ENCODE results near the gene BMP3. TPM values are rescaled to one million over a fixed set of nuclear protein-coding genes. Genes with fewer than 3 reads are reported as not detected.
"Not testable (repeated sequence)": the region's sequence is repeated elsewhere in the genome, so short reads cannot be mapped to it uniquely, and the experiment has no call there.

BMP3 gene
- total RNA-seq, 2 donors from 2014 or later, result 0.08 to 0.52 TPM

DNA sequence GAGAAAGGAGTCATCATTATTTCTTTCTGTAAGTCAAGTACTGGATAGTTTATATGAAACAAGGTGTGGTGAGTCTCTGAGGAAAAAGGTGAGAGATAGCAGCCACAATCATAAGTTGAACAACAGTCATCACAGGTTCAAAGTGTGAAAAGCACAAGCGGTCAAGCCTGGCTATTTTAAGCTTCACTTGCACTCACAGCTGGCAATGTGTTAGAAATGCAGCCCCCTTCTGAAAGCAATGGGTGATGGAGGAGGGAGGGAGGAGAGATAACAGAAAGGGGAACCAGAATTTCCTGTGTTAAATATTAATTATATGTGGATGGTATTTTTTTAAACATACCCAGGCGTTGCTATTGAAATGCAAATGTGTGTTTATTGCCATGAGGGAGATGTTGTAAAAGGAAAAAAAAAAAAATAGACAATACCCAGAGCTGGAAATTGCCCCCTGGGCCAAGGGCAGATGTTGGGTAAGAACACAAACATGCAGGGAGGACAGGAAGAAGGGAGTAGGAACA, 26.9 kb upstream of the BMP3 start:
- TF ChIP-seq, protein P1, sequence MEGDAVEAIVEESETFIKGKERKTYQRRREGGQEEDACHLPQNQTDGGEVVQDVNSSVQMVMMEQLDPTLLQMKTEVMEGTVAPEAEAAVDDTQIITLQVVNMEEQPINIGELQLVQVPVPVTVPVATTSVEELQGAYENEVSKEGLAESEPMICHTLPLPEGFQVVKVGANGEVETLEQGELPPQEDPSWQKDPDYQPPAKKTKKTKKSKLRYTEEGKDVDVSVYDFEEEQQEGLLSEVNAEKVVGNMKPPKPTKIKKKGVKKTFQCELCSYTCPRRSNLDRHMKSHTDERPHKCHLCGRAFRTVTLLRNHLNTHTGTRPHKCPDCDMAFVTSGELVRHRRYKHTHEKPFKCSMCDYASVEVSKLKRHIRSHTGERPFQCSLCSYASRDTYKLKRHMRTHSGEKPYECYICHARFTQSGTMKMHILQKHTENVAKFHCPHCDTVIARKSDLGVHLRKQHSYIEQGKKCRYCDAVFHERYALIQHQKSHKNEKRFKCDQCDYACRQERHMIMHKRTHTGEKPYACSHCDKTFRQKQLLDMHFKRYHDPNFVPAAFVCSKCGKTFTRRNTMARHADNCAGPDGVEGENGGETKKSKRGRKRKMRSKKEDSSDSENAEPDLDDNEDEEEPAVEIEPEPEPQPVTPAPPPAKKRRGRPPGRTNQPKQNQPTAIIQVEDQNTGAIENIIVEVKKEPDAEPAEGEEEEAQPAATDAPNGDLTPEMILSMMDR (IDR thresholded peaks at IDR 0.05), result no peak
- DNase-seq (ENCODE audit: low spot score), result no peak
- H3K27ac ChIP-seq, result no peak overlapping the region
- H3K4me1 ChIP-seq, result no peaks in the 10 kb centered on the region
- no peak overlapping the region for H3K4me3 ChIP-seq
- no peaks in the 10 kb centered on the region for H3K27me3 ChIP-seq
- H3K36me3 ChIP-seq, result no peaks in the 10 kb centered on the region
- no peaks in the 10 kb centered on the region for H3K9me3 ChIP-seq

DNA sequence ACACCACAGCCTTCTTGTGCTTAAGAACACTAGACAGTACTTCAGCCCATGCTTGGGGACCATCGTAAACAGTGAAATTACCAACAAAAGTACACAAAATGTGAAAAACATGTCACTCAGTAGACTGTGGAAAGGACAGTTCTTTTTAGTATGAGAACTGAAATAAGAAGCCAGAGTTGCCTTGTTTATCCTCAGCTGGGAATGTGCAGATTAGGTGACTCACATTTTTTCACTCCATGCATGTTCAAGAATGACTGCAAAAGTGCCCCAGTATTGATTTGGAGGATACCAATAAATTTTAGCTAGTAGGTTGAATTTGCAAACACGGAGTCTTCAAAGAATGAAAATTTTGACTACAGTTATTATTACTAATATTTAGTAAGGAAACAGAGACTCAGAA, 23.1 kb upstream of the BMP3 start:
- no peaks in the 10 kb centered on the region for H3K36me3 ChIP-seq
- no peaks in the 10 kb centered on the region for H3K9me3 ChIP-seq
- DNase-seq (ENCODE audit: low spot score), result no peak
- no peak overlapping the region for H3K4me3 ChIP-seq
- TF ChIP-seq, protein P1 (IDR thresholded peaks at IDR 0.05), result no peak
- no peaks in the 10 kb centered on the region for H3K27me3 ChIP-seq
- H3K27ac ChIP-seq, result no peak overlapping the region
- no peaks in the 10 kb centered on the region for H3K4me1 ChIP-seq

DNA sequence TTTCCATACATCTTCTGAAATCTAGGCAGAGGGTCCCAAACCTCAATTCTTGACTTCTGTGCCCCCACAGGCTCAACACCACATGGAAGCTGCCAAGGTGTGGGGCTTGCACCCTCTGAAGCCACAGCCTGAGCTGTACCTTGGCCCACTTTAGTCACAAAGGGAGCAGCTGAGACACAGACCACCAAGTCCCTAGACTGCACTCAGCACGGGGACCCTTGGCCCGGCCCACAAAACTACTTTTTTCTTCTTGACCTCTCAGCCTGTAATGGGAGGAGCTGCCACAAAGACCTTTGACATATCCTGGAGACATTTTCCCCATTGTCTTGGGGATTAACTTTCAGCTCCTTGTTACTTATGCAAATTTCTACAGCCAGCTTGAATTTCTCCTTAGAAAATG, 13.9 kb upstream of the BMP3 start:
- not testable (repeated sequence) for H3K36me3 ChIP-seq; H3K27ac ChIP-seq; H3K9me3 ChIP-seq; H3K27me3 ChIP-seq; H3K4me1 ChIP-seq; H3K4me3 ChIP-seq; DNase-seq (ENCODE audit: low spot score)

DNA sequence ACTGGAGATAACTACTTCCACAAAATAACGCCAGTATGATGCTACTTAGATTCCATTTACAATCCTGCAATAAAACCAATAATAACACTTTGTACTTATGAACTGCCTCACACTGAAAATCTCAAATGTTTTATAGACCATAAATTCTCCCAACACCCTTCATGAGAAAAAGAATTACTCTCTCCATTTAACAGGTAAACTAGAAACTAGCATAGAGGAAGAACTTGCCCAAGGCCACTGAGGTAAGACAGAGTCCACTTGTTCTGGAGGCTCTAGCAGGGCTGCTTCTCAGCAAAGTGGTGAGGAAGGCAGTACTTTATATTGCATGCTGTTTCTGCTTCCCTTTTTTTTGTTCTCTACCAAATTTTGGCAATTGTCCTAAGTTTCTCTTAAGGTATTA, 11.5 kb upstream of the BMP3 start:
- DNase-seq (ENCODE audit: low spot score), result no peak
- TF ChIP-seq, protein P1 (IDR thresholded peaks at IDR 0.05), result no peak

DNA sequence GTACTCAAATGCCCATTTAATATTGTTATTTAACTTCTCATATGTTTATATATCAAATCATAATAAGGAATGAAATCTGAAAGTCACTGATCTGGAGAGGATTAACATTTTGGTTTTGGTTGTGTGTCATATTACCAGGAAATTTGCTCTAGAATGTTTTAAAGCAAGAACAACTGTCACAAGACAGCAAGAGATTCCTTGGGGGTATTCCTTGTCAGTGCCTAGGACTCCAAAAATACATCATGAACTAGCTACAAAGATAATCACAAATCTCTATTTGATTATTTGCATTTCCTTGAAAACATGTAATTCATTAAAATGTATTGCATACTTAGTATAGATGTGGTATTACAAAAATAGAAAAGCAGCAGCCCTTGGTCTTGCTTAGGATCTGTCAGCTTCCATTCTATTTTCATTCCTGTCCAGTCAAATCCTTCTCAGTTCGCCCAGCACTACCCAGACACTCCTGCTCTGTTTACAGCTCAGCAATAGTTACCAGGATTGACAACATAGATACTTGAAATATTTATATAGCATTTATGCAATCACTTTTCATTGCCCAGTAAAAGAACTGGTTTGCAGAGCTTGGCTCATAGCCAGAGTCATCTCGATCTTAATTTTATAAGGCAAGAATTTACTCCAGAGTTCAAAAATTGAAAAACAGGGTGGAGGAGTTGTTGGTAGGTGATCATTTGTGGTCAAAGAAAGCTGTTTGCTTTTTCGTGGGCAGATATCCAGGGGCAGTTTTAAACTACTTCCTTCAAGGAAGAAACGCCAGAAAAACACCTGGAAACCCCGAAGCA, 9.2 kb upstream of the BMP3 start:
- Histone ChIP-seq H3K27ac (no peak overlapping the region), H3K9me3 (no peaks in the 10 kb centered on the region), H3K4me1 (no peaks in the 10 kb centered on the region), H3K4me3 (no peak overlapping the region), H3K27me3 (no peaks in the 10 kb centered on the region), H3K36me3 (no peaks in the 10 kb centered on the region)
- no peak for DNase-seq (ENCODE audit: low spot score)
- TF ChIP-seq, protein P1 (IDR thresholded peaks at IDR 0.05), result no peak

More for the DNA sequence above, 11.5 kb upstream of the BMP3 start:
- no peak overlapping the region for H3K27ac ChIP-seq
- H3K4me3 ChIP-seq, result no peak overlapping the region
- H3K27me3 ChIP-seq, result no peaks in the 10 kb centered on the region
- no peaks in the 10 kb centered on the region for H3K4me1 ChIP-seq
- no peaks in the 10 kb centered on the region for H3K36me3 ChIP-seq
- no peaks in the 10 kb centered on the region for H3K9me3 ChIP-seq

DNA sequence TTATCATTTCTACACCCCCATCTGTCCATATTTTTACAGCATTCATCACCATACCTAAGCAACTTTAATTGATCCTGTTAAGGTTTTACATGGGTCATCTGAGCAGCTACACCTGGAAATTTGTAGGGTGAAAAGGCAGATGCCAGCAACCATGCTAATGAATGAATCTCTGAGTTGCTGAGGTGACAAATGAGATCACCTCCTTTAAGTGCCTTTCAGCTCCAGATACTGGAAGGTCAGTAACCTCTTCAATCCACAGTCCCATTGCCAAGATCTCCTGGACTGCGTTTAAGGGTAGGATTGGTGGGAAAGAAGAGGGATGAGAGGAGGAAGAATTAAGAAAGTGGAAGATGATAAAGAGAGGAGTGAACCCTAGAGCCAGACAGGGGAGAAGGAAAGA, 8.5 kb upstream of the BMP3 start:
- TF ChIP-seq, protein P1 (IDR thresholded peaks at IDR 0.05), result no peak
- H3K4me1 ChIP-seq, result no peaks in the 10 kb centered on the region
- DNase-seq (ENCODE audit: low spot score), result no peak
- no peaks in the 10 kb centered on the region for H3K36me3 ChIP-seq
- no peaks in the 10 kb centered on the region for H3K27me3 ChIP-seq
- no peak overlapping the region for H3K4me3 ChIP-seq
- no peak overlapping the region for H3K27ac ChIP-seq
- H3K9me3 ChIP-seq, result no peaks in the 10 kb centered on the region
